Fibroblast of skin of back (primary cell): ENCODE measurements around the gene RBM19.

Experiments used
- DNase-seq: peaks from one replicate; pipeline ENCODE4 v3.0.0-alpha.2; 2013

Gene RBM19

DNA sequence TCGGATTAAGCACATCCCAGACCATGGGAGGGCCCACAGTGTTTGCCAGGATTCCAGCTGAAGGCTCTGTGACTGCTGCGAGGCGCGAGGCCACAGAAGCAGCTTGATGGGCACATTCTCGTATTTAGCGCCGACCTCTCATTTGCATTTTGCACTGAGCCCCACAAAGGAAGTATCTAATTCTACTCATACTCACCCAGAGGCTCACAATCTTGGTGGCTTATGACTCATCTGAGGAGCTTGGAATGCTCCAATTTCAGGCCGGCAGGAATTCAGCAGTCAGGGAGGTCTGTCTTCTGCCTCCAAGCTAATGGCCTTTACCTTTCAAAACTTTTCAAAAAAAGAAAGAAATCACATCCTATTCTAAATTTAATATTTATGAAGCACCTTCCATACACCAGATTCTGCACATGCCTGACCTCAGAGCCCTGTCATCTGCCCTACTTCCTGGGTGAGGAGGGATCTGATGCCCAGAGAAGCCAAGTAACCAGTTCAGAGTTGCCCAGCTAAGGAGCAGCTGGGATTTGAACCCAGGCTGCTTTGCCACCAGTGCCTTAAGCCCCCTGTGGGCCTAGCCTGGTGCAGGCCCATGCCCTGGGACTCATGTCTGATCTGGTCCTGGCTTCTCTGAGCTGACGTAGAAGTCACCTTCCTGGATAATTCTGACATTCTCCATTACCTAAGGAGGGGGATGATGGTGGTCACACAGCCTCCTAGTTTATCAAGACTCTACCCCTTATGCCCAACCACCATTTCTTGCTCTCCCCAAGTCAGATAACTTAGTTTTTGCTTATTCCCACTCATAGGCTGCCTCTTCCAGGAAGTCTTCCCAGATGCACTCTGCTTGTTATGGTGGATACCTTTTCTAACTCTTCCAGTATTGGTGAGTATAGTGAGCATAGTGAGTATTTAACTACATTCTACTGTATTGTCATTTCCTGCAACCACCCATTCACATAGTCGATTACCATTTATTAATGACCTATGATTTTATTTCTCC lies 198.9 kb downstream of the RBM19 start:
- peak; percentile 95 for DNase-seq
